NB4 (cell line): ENCODE data around the gene PTGIS.

Experiments
- MYC ChIP-seq: IDR thresholded peaks from 2 replicates; pipeline ENCODE4 v1.6.1; 2011; ENCODE audit warnings: low read depth, low read length
- POLR2A ChIP-seq: IDR thresholded peaks from 2 replicates; pipeline ENCODE4 v1.6.1; 2011; ENCODE audit warnings: mild to moderate bottlenecking; ENCODE audit not compliant: insufficient read length; ENCODE audit errors: extremely low read depth
- TF ChIP-seq, protein P1 (sequence below): IDR thresholded peaks from one replicate; pipeline ENCODE4 v1.5.1; 2012; ENCODE audit warnings: low read depth, low read length
- TF ChIP-seq, protein P2 (sequence below): IDR thresholded peaks from 2 replicates; pipeline ENCODE4 v1.6.1; 2011; ENCODE audit warnings: low read depth, low read length

DNA sequence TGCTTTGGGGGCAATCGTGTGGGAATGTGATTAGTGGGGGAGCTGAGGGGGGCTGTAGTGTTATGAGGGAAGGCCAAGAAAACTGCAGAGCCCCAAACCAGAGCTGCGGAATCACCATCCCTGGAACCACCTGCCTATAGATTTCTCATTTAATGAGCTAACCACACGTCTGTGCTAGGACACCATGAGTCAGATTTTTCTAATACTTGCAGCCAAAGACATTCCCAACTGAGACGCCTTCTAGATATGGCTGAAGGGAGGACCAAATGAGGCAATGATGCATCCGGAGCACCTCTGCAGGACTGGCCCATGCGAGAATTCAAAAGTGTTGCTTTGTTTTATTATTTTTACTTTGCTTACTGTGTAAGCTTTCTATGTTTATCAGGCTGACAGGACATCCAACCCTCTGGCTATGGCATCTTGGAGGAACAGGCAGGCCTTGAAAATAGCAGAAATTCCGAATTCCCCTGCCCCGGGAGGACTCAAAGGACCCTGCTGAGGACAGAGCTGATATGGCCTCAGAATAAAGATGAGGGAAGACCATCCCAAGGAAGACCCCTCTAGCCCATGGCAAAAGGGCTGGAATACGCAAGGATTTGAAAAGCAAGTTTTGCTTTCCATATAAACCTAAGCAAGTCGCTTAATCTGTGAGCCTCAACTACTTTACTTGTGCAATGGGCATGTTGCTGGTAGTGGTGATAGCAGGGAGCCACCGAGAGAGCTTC is 3.1 kb upstream of the PTGIS start:
- TF ChIP-seq POLR2A (no peak), MYC (no peak)
- TF ChIP-seq, protein P1, sequence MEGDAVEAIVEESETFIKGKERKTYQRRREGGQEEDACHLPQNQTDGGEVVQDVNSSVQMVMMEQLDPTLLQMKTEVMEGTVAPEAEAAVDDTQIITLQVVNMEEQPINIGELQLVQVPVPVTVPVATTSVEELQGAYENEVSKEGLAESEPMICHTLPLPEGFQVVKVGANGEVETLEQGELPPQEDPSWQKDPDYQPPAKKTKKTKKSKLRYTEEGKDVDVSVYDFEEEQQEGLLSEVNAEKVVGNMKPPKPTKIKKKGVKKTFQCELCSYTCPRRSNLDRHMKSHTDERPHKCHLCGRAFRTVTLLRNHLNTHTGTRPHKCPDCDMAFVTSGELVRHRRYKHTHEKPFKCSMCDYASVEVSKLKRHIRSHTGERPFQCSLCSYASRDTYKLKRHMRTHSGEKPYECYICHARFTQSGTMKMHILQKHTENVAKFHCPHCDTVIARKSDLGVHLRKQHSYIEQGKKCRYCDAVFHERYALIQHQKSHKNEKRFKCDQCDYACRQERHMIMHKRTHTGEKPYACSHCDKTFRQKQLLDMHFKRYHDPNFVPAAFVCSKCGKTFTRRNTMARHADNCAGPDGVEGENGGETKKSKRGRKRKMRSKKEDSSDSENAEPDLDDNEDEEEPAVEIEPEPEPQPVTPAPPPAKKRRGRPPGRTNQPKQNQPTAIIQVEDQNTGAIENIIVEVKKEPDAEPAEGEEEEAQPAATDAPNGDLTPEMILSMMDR: no peak
- TF ChIP-seq, protein P2, sequence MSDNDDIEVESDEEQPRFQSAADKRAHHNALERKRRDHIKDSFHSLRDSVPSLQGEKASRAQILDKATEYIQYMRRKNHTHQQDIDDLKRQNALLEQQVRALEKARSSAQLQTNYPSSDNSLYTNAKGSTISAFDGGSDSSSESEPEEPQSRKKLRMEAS: no peak
